ENCODE measurements around the gene SPTBN1.

Gene SPTBN1

GRCh38 chr2:54590216-54591120 lies 134.3 kb downstream of the SPTBN1 start:
- DNase-seq (ENCODE audit: low read depth), result no peak

GRCh38 chr2:54591551-54591950 lies 135.4 kb downstream of the SPTBN1 start:
- no peak for DNase-seq (ENCODE audit: low read depth)

GRCh38 chr2:54593249-54593648 lies 137.1 kb downstream of the SPTBN1 start:
- DNase-seq (ENCODE audit: low read depth), result no peak

- DNase-seq (ENCODE audit: low read depth), result no peak
These were observed 137.9 kb downstream of the SPTBN1 start for GRCh38 chr2:54594048-54594447.

- no peak for DNase-seq (ENCODE audit: low read depth)
These were observed 139.2 kb downstream of the SPTBN1 start for GRCh38 chr2:54595161-54595803.

- no peak for DNase-seq (ENCODE audit: low read depth)
These were observed 140.1 kb downstream of the SPTBN1 start for GRCh38 chr2:54595999-54596902.

GRCh38 chr2:54597153-54597848 lies 141.2 kb downstream of the SPTBN1 start:
- no peak for DNase-seq (ENCODE audit: low read depth)

GRCh38 chr2:54598347-54599325 lies 142.5 kb downstream of the SPTBN1 start:
- DNase-seq (ENCODE audit: low read depth), result no peak

GRCh38 chr2:54599326-54599710 lies 143.2 kb downstream of the SPTBN1 start:
- DNase-seq (ENCODE audit: low read depth), result no peak

GRCh38 chr2:54599914-54600313 lies 143.8 kb downstream of the SPTBN1 start:
- no peak for DNase-seq (ENCODE audit: low read depth)

GRCh38 chr2:54601339-54601738 lies 145.2 kb downstream of the SPTBN1 start:
- no peak for DNase-seq (ENCODE audit: low read depth)

- DNase-seq (ENCODE audit: low read depth), result no peak
These were observed 146.7 kb downstream of the SPTBN1 start for GRCh38 chr2:54602736-54603322.

- DNase-seq (ENCODE audit: low read depth), result no peak
These were observed 147.2 kb downstream of the SPTBN1 start for GRCh38 chr2:54603357-54603756.

GRCh38 chr2:54603796-54604195 lies 147.7 kb downstream of the SPTBN1 start:
- no peak for DNase-seq (ENCODE audit: low read depth)

- no peak for DNase-seq (ENCODE audit: low read depth)
These were observed 148.7 kb downstream of the SPTBN1 start for GRCh38 chr2:54604871-54605270.

- DNase-seq (ENCODE audit: low read depth), result peak; percentile 83
These were observed 149.7 kb downstream of the SPTBN1 start for GRCh38 chr2:54605836-54606235.

- DNase-seq (ENCODE audit: low read depth), result no peak
These were observed 150.3 kb downstream of the SPTBN1 start for GRCh38 chr2:54606393-54606958.

GRCh38 chr2:54608224-54608623 lies 152.1 kb downstream of the SPTBN1 start:
- DNase-seq (ENCODE audit: low read depth), result no peak

- no peak for DNase-seq (ENCODE audit: low read depth)
These were observed 153.1 kb downstream of the SPTBN1 start for GRCh38 chr2:54609241-54609640.

GRCh38 chr2:54609647-54610046 lies 153.5 kb downstream of the SPTBN1 start:
- DNase-seq (ENCODE audit: low read depth), result no peak

All from iris pigment epithelial cell (primary cell).